ENCODE data around the gene B4GALNT4.

B4GALNT4 gene

DNA sequence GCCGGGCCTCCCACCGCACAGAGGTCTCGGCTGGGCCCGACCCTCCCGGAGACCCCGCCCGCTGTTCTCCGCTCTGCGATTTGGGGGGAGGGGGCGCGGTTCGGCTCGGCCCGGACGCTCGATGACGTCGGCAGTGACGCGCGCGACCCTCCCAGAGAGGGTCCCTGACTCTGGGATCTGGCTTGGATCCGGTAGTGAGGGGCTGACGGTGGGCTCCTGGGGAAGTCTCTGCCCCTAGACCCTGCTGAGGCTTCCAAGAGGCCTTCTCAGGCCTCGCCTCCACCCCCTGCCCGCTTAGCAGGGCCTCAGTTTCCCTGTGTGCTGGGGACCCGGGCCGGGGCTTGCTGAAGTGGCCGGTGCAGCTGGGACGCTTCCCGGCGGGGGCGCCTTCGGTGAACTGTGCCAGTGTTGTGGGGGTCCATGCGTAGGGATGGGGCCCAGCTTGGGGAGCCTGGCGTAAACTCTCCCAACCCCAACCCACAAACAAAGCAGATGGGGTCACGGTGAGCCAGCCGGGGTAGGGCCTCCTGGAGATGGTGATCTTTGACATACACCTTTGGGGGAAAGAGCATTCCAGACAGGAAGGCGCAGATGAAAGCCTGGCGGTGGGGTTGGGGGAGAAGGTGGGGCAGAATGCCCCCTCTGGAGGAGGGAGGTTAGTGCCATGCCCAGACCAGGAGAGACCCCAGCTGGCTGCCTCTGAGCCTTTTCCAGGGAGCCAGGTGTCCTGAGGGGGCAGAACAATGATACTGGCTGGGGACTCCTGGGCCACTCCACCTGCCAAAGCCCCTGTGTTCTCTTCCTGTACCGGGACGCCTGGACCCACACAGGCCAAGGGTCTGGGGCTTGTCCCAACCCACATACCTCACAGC is 1.0 kb downstream of the B4GALNT4 start:
- WGBS, 2 experiments, result 11 to 12% methylated on average over 42 of the region's 42 CpGs
- Histone ChIP-seq H3K27me3 (ENCODE audit: control insufficient read depth, insufficient read depth, low read length, poor library complexity, severe bottlenecking) (no peaks in the 10 kb centered on the region), H3K36me3 (ENCODE audit: control insufficient read depth, insufficient read depth, low read length) (peaks cover 17% of the 10 kb centered on the region), H3K4me1 (ENCODE audit: control insufficient read depth, insufficient read depth, low read length) (peaks cover 15% of the 10 kb centered on the region), H3K9me3 (ENCODE audit: control insufficient read depth, low read length) (no peaks in the 10 kb centered on the region), H3K4me3 (ENCODE audit: insufficient read depth, low read depth, low read length) (peak overlapping the region; percentile 73), H3K27ac (ENCODE audit: insufficient read depth, low read depth, low read length, poor library complexity, severe bottlenecking) (peak overlapping the region; percentile 87)

DNA sequence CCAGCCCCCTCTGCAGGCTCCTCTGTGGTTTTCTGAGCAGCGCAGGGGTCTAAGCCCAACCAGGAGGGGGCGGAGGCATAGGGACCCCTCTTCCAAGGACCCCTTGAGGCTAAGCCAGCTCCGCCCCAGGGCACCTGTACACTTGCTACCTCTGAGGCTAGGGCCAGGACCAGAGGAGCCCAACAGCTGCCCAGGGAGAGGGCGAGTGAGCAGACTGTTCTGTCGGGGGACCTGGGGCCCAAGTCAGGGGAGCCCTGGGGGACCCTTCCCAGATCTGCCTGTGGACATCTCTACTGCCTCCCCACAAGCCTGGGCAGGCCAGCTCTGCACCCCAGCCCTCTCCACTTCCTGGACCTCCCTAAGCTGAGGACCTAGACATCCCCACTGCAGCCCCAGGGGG is 1.8 kb downstream of the B4GALNT4 start:
- H3K27ac ChIP-seq (ENCODE audit: insufficient read depth, low read depth, low read length, poor library complexity, severe bottlenecking), result no peak overlapping the region
- H3K36me3 ChIP-seq (ENCODE audit: control insufficient read depth, insufficient read depth, low read length), result peaks cover 22% of the 10 kb centered on the region
- WGBS, 2 experiments, result 95 to 96% methylated on average over 5 of the region's 5 CpGs
- no peaks in the 10 kb centered on the region for H3K9me3 ChIP-seq (ENCODE audit: control insufficient read depth, low read length)
- peaks cover 15% of the 10 kb centered on the region for H3K4me1 ChIP-seq (ENCODE audit: control insufficient read depth, insufficient read depth, low read length)
- H3K27me3 ChIP-seq (ENCODE audit: control insufficient read depth, insufficient read depth, low read length, poor library complexity, severe bottlenecking), result no peaks in the 10 kb centered on the region
- no peak overlapping the region for H3K4me3 ChIP-seq (ENCODE audit: insufficient read depth, low read depth, low read length)

DNA sequence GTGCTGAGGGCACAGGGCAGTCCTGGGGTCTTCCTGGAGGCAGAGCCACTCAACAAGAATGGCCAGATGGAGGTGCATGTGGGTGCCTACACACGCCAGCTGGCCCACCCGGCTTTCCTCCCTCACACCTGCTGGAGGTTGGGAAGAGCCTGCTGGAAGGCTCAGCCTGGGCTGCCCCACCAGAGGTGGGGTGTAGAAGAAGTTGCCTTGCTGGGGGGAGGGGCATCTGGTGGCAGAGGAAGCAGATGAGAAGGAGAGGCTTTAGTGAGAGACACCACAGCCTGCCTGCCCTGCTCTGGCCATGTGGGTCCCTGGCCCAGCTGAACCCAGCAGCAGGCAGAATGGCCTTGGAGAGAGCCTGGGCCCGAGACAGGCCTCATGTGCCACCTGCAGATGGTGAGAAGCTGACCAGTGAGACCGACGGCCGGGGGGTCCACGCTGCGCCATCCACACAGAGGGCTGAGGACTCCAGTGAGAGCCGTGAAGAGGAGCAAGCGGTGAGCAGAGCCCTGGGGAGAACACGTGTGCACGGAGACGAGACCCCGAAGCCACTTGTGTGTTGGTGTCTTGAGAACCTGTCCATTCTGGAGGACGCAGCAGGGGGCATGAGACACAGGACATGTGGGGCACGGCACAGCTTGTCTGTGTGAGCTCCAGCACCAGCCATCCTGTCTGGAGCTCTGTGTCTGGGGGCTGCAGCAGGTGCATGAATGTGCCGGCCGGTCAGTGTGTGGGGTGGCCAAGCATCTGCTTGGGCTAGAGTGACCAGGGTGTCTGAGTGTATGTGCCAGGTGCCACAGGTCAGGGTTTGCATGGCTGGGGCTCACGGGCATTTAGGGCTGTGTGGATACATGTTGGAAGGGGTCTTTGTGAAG is 2.7 kb downstream of the B4GALNT4 start:
- Histone ChIP-seq H3K27me3 (ENCODE audit: control insufficient read depth, insufficient read depth, low read length, poor library complexity, severe bottlenecking) (no peaks in the 10 kb centered on the region), H3K27ac (ENCODE audit: insufficient read depth, low read depth, low read length, poor library complexity, severe bottlenecking) (no peak overlapping the region), H3K36me3 (ENCODE audit: control insufficient read depth, insufficient read depth, low read length) (peaks cover 22% of the 10 kb centered on the region), H3K9me3 (ENCODE audit: control insufficient read depth, low read length) (no peaks in the 10 kb centered on the region), H3K4me3 (ENCODE audit: insufficient read depth, low read depth, low read length) (no peak overlapping the region), H3K4me1 (ENCODE audit: control insufficient read depth, insufficient read depth, low read length) (peaks cover 15% of the 10 kb centered on the region)
- 94 to 96% methylated on average over 19 of the region's 19 CpGs for WGBS, 2 experiments

DNA sequence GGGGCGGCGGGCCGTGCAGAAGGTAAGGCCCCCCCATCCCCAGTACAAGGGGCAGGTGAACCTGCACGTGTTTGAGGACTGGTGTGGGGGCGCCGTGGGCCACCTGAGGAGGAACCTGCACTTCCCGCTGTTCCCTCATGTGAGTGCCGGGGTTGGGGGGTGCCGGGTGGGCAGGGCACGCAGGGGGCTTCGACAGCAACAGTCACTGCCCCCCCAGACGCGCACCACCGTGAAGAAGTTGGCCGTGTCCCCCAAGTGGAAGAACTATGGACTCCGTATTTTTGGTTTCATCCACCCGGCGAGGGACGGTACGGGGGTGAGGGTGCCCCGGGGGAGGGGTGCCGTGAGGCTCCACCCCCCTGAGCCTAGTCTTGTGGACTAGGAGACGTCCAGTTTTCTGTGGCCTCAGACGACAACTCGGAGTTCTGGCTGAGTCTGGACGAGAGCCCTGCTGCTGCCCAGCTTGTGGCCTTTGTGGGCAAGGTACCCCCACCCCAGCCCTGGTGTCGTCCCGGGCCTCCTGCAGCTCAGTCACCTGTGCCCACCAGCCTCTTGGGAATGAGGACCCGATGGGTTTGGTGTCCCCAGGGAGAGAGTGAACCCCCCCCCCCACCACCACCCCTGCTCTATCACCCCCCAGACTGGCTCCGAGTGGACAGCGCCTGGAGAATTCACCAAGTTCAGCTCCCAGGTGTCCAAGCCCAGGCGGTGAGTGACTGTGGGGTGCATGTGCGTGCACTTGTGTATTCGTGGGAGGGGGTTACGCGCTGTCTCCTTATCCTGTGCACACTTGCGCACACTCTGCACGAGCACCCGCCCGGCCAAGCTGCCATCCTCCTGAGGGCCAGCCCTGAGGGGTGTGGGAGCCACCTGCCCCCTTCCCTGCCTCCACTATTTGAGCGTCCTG is 3.8 kb downstream of the B4GALNT4 start:
- Histone ChIP-seq H3K36me3 (ENCODE audit: control insufficient read depth, insufficient read depth, low read length) (peaks cover 26% of the 10 kb centered on the region), H3K27ac (ENCODE audit: insufficient read depth, low read depth, low read length, poor library complexity, severe bottlenecking) (no peak overlapping the region), H3K27me3 (ENCODE audit: control insufficient read depth, insufficient read depth, low read length, poor library complexity, severe bottlenecking) (no peaks in the 10 kb centered on the region), H3K4me3 (ENCODE audit: insufficient read depth, low read depth, low read length) (no peak overlapping the region), H3K4me1 (ENCODE audit: control insufficient read depth, insufficient read depth, low read length) (peaks cover 15% of the 10 kb centered on the region), H3K9me3 (ENCODE audit: control insufficient read depth, low read length) (no peaks in the 10 kb centered on the region)
- 94% methylated on average over 41 of the region's 41 CpGs for WGBS, 2 experiments

DNA sequence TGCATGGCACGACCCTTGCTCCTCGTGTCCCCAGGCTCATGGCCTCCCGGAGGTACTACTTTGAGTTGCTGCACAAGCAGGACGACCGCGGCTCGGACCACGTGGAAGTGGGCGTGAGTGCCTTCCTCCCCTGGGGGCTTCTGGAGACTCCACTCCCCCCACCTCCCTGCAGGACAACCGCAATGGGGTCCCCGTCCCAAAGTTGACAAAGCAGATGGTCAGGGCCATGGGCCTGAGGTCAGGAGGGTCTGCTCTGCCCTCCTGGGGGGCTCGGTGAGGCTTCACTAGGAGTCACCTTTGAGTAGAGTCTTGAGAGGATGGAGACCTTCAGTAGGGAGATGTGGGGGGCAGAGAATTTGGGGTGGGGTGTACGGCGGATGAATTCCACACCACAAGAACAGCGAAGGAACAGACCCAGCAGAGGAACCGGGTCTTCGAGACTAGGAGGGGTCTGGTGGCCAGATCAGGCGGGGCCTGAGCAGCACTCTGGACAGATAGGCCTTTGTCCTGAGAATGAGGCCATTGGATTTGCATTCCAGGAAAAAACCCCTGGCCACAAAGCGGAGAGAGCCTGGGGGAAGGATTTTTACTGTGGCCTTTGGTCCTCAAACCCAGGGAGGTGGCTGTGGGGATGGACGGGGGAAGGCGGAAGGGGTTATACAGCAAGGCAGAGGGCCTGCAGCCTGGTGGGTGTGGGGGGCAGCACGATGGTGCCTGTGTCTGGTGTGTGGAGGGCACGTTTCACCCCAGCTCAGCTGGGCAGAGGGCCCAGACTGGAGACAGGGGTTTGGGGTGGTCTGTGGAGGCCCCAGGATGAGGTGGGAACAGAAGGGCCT is 4.6 kb downstream of the B4GALNT4 start:
- Histone ChIP-seq H3K27ac (ENCODE audit: insufficient read depth, low read depth, low read length, poor library complexity, severe bottlenecking) (no peak overlapping the region), H3K27me3 (ENCODE audit: control insufficient read depth, insufficient read depth, low read length, poor library complexity, severe bottlenecking) (no peaks in the 10 kb centered on the region), H3K4me3 (ENCODE audit: insufficient read depth, low read depth, low read length) (no peak overlapping the region), H3K36me3 (ENCODE audit: control insufficient read depth, insufficient read depth, low read length) (peaks cover 30% of the 10 kb centered on the region), H3K9me3 (ENCODE audit: control insufficient read depth, low read length) (no peaks in the 10 kb centered on the region), H3K4me1 (ENCODE audit: control insufficient read depth, insufficient read depth, low read length) (peaks cover 8% of the 10 kb centered on the region)
- WGBS, 2 experiments, result 94 to 95% methylated on average over 23 of the region's 23 CpGs

DNA sequence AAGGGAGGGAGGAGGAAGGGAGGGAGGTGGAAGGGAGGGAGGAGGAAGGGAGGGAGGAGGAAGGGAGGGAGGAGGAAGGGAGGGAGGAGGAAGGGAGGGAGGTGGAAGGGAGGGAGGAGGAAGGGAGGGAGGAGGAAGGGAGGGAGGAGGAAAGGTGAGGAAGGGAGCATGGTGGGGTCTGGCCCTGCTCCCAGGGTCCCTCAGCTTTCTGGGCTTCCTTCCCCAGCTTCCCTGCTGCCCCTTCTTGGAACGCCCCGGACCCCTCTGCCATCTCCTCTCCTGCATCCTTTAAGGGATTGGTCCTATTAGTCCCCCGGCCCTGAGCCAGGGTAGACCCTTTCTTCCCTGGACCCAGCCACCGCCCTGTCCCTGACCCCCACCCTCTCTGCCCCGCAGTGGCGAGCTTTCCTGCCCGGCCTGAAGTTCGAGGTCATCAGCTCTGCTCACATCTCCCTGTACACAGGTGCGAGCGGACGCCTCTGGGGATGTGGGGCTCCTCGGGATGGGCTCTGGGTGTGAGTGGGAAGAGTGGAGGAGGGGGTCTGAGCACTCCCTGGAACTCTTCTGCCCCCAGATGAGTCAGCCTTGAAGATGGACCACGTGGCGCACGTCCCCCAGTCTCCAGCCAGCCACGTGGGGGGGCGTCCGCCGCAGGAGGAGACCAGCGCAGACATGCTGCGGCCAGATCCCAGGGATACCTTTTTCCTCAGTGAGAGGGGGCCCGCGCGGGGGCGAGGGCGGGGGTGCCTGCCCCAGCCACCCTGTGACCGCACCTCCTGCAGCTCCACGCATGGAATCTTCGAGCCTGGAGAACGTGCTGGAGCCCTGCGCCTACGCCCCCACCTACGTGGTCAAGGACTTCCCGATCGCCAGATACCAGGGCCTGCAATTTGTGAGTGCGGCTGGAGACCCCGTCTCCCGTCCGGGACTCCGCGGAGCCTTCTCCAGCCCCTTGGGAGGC is 6.0 kb downstream of the B4GALNT4 start:
- no peaks in the 10 kb centered on the region for H3K9me3 ChIP-seq (ENCODE audit: control insufficient read depth, low read length)
- H3K27ac ChIP-seq (ENCODE audit: insufficient read depth, low read depth, low read length, poor library complexity, severe bottlenecking), result no peak overlapping the region
- 92 to 95% methylated on average over 41 of the region's 41 CpGs for WGBS, 2 experiments
- no peaks in the 10 kb centered on the region for H3K27me3 ChIP-seq (ENCODE audit: control insufficient read depth, insufficient read depth, low read length, poor library complexity, severe bottlenecking)
- peaks cover 30% of the 10 kb centered on the region for H3K36me3 ChIP-seq (ENCODE audit: control insufficient read depth, insufficient read depth, low read length)
- peaks cover 7% of the 10 kb centered on the region for H3K4me1 ChIP-seq (ENCODE audit: control insufficient read depth, insufficient read depth, low read length)
- no peak overlapping the region for H3K4me3 ChIP-seq (ENCODE audit: insufficient read depth, low read depth, low read length)

- Histone ChIP-seq H3K27ac (ENCODE audit: insufficient read depth, low read depth, low read length, poor library complexity, severe bottlenecking) (no peak overlapping the region), H3K4me1 (ENCODE audit: control insufficient read depth, insufficient read depth, low read length) (no peaks in the 10 kb centered on the region), H3K27me3 (ENCODE audit: control insufficient read depth, insufficient read depth, low read length, poor library complexity, severe bottlenecking) (no peaks in the 10 kb centered on the region), H3K4me3 (ENCODE audit: insufficient read depth, low read depth, low read length) (no peak overlapping the region), H3K9me3 (ENCODE audit: control insufficient read depth, low read length) (no peaks in the 10 kb centered on the region), H3K36me3 (ENCODE audit: control insufficient read depth, insufficient read depth, low read length) (peaks cover 35% of the 10 kb centered on the region)
- 96 to 97% methylated on average over 70 of the region's 70 CpGs for WGBS, 2 experiments
Measured at GRCh38 chr11:376531-377173, 7.4 kb downstream of the B4GALNT4 start.

- Histone ChIP-seq H3K27ac (ENCODE audit: insufficient read depth, low read depth, low read length, poor library complexity, severe bottlenecking) (no peak overlapping the region), H3K36me3 (ENCODE audit: control insufficient read depth, insufficient read depth, low read length) (peaks cover 35% of the 10 kb centered on the region), H3K9me3 (ENCODE audit: control insufficient read depth, low read length) (no peaks in the 10 kb centered on the region), H3K27me3 (ENCODE audit: control insufficient read depth, insufficient read depth, low read length, poor library complexity, severe bottlenecking) (no peaks in the 10 kb centered on the region), H3K4me1 (ENCODE audit: control insufficient read depth, insufficient read depth, low read length) (no peaks in the 10 kb centered on the region), H3K4me3 (ENCODE audit: insufficient read depth, low read depth, low read length) (no peak overlapping the region)
- WGBS, 2 experiments, result 96% methylated on average over 44 of the region's 44 CpGs
Measured at GRCh38 chr11:377174-377865, 8.0 kb downstream of the B4GALNT4 start.
